OCI-LY7 (cell line): Measurements from ENCODE around the gene CD58. TPM values are rescaled to one million over a fixed set of nuclear protein-coding genes. Genes with fewer than 3 reads are reported as not detected.
"Not testable (repeated sequence)": the region's sequence is repeated elsewhere in the genome, so short reads cannot be mapped to it uniquely, and the experiment has no call there.

Experiments
- BruUV-seq: library from RNA; stranded (reverse); fragments of 400-500 nt; replicated peaks from 2 replicates; lab custom pipeline; 2021; lab: Mats Ljungman, UMichigan
- CTCF ChIA-PET: fragments of 300-600 bp; sonication (Branson Sonifier 250); formaldehyde crosslinking; loops from one replicate; lab custom pipeline; 2022; ENCODE audit warnings: antibody characterized with exemption; ENCODE audit not compliant: unreplicated experiment; lab: Charles Lee
- POLR2A ChIA-PET: fragments of 300-600 bp; sonication (Branson Sonifier 250); formaldehyde crosslinking; loops from one replicate; lab custom pipeline; 2022; ENCODE audit warnings: antibody characterized with exemption; lab: Charles Lee
- DNase-seq: peaks from one replicate; pipeline ENCODE4 v3.0.0-alpha.2; 2015; ENCODE audit warnings: low spot score
- H2AFZ ChIP-seq: fragments of 200-600 bp; sonication (generic), shearing (Covaris generic); 2 replicates; pipeline ENCODE4 v1.6.1; 2014; ENCODE audit warnings: mild to moderate bottlenecking, antibody characterized with exemption, low read length, moderate library complexity
- H3K27ac ChIP-seq: fragments of 200-600 bp; sonication (generic); 2 replicates; pipeline ENCODE4 v1.5.1; 2014; ENCODE audit warnings: mixed run types, low read depth, mild to moderate bottlenecking, moderate library complexity, low read length, inconsistent platforms; ENCODE audit not compliant: poor library complexity, severe bottlenecking
- H3K36me3 ChIP-seq: fragments of 200-600 bp; sonication (generic); 2 replicates; pipeline ENCODE4 v1.6.1; 2014; ENCODE audit warnings: mild to moderate bottlenecking, antibody characterized with exemption, low read length, moderate library complexity, mixed read lengths; ENCODE audit not compliant: insufficient read depth
- H3K4me1 ChIP-seq: fragments of 200-600 bp; sonication (generic); 2 replicates; pipeline ENCODE4 v1.5.1; 2014; ENCODE audit warnings: mild to moderate bottlenecking, low read length; ENCODE audit not compliant: insufficient read depth, poor library complexity, severe bottlenecking
- H3K4me2 ChIP-seq: fragments of 200-600 bp; sonication (generic); 2 replicates; pipeline ENCODE4 v1.6.1; 2014; ENCODE audit warnings: mild to moderate bottlenecking, low read length
- H3K4me3 ChIP-seq: fragments of 200-600 bp; sonication (generic); 2 replicates; pipeline ENCODE4 v1.5.1; 2014; ENCODE audit warnings: mild to moderate bottlenecking, low read depth, low read length; ENCODE audit not compliant: poor library complexity, severe bottlenecking
- H3K79me2 ChIP-seq: fragments of 200-600 bp; sonication (generic); 2 replicates; pipeline ENCODE4 v1.6.1; 2016; ENCODE audit warnings: low read depth, mild to moderate bottlenecking, low read length, moderate library complexity, mixed read lengths; ENCODE audit not compliant: insufficient read depth
- H3K9me2 ChIP-seq: fragments of 200-600 bp; sonication (generic); 2 replicates; pipeline ENCODE4 v1.6.1; 2016; ENCODE audit warnings: mild to moderate bottlenecking, low read length, mixed read lengths; ENCODE audit not compliant: insufficient read depth
- H3K9me3 ChIP-seq: fragments of 200-600 bp; sonication (generic); 2 replicates; pipeline ENCODE4 v1.6.1; 2014; ENCODE audit warnings: mild to moderate bottlenecking, mixed run types, low read length, mixed read lengths
- H4K20me1 ChIP-seq: fragments of 200-600 bp; sonication (generic); 2 replicates; pipeline ENCODE4 v1.6.1; 2014; ENCODE audit warnings: mild to moderate bottlenecking, antibody characterized with exemption, low read length, moderate library complexity, mixed read lengths; ENCODE audit not compliant: insufficient read depth
- intact Hi-C: fragments of 100-400 bp; cut with micrococcal nuclease; formaldehyde crosslinking; loops from one replicate; pipeline ENCODE4 v1.10.0; 2022; ENCODE audit not compliant: unreplicated experiment
- total RNA-seq, 2 experiments: library from RNA; depleted of rRNA in 1 of 2; stranded (reverse); fragments of >200 nt in 1 of 2; shearing (Covaris generic) in 1 of 2; gene quantifications; 2 replicates each; pipeline ENCODE4 v1.2.3, GENCODE V29; 2014 to 2022

The CD58 gene
- total RNA-seq, 2 experiments from 2014 or later: 3.3 TPM; not detected in 1

DNA sequence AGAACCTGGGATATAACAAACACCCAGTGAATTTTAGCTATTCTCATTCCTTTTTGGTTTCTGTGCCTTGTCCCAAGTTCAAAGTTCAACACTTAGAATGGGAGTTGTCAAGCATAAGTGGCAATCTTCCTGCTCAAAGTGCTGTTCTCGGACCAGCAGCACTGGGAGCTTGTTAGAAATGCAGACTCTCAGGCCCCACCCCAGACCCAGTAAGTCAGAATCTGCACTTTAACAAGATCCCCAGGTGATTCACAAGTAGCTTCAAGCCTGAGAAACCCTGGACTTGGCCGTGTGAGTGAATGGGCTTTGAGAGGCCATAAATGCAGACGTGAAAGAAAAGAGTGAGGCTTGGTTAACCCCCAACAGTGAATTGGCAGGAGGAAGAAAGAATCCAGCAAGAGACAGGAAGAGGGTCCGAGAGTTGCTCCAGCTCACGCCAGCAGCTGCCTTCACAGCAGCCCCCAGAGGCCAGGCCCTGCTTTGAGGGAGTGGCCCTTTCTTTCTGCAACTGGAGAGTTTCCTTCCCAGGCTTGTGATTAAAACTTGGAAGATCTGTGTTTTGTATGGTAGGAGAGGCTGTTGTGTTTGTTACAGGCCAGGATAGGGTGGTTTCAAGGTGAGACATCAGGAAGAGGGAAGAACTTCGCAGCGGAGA lies 21.3 kb upstream of the CD58 start:
- H3K4me2 ChIP-seq, H3K4me3 ChIP-seq, H3K9me2 ChIP-seq, DNase-seq, BruUV-seq, H3K4me1 ChIP-seq, H3K9me3 ChIP-seq, H2AFZ ChIP-seq, H3K27ac ChIP-seq, intact Hi-C loops, H3K36me3 ChIP-seq, POLR2A ChIA-PET, H4K20me1 ChIP-seq, H3K79me2 ChIP-seq, CTCF ChIA-PET: not testable (repeated sequence)

DNA sequence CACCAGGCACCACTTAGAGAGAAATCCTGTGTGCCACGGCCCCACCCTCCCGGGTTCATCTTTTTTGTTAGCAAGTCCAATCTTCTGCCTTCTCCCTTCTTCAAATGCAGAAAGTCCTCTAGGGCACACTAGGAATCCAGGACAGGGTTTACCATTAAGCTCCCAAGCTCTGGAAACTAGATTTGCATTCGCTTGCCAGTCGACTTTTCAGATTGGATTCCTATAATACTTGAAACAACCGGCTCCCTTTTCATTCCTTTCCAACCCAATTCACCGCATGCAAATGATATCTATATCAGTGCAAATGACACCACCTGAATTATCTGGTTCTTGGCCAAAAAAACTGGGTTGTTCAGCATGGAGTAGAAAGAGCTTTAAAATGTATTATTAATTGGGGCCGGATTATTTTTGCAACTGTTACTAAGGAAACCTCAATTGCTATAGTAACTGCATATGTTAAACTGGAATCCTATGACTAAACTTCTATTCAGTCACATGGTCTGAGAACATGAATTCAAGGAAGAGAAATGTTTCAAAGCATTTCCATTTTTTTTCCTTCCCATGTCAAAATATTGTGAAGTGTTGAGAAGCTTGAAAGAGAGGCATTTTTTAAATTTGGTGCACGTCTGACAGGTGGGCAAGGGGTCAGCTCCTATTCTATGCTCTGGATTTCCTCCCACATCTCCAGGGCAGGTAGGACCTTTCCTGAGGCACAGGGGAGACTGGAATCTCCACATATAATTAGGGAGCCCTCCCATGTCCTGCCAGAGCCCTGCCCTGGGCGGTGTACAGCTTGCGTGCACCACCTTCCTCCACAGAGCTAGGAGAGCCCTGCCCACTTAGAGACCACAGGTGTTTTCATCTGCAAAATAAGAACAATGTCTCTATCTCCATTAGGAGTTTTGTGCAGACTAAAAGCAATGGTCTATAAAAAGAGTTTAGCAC lies 20.5 kb upstream of the CD58 start:
- H3K9me2 ChIP-seq, POLR2A ChIA-PET, H3K4me3 ChIP-seq, CTCF ChIA-PET, BruUV-seq, H3K4me1 ChIP-seq, intact Hi-C loops, H2AFZ ChIP-seq, H3K27ac ChIP-seq, H4K20me1 ChIP-seq, H3K79me2 ChIP-seq, DNase-seq, H3K36me3 ChIP-seq, H3K4me2 ChIP-seq, H3K9me3 ChIP-seq: not testable (repeated sequence)

DNA sequence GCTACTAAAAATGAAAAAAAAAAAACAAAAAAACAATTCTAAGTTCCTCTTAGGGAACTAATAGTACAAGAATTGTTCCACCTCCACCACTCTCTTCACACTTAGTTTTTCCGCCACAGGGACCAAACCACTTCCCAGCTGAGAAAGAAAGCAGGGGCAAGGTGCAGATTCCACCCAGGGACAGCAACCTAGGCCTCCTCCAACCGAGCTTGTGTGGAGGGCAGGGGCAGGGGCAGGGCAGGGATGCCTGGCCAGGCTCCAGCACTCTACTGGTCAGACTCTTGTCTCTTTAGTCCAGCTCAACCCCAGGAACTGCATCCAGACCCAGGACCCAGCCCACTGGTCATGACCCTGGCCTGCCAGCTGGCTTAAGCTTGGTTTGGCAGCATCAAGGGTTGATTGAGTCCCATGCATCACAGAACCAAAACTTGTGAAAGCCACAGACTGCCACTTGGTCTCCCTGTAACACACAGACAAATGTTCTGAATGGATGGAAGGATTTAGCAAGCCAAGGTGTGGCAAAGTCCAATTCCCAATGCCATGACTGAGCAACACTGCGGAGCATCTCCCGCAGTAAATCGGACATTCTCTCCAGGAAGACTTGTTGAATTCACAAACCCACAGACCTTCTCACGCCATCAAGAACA lies 19.7 kb upstream of the CD58 start:
- H3K4me1 ChIP-seq, CTCF ChIA-PET, H3K9me2 ChIP-seq, H3K27ac ChIP-seq, H3K4me2 ChIP-seq, H3K4me3 ChIP-seq, intact Hi-C loops, H3K79me2 ChIP-seq, H3K9me3 ChIP-seq, H4K20me1 ChIP-seq, H2AFZ ChIP-seq, DNase-seq, H3K36me3 ChIP-seq, POLR2A ChIA-PET, BruUV-seq: not testable (repeated sequence)

GRCh38 chr1:116589101-116589735 lies 18.4 kb upstream of the CD58 start:
- H3K79me2 ChIP-seq, BruUV-seq, CTCF ChIA-PET, H3K27ac ChIP-seq, DNase-seq, H4K20me1 ChIP-seq, H3K9me2 ChIP-seq, H2AFZ ChIP-seq, H3K4me2 ChIP-seq, H3K9me3 ChIP-seq, H3K4me1 ChIP-seq, H3K36me3 ChIP-seq, H3K4me3 ChIP-seq, POLR2A ChIA-PET, intact Hi-C loops: not testable (repeated sequence)
